IMR-90 (cell line): ENCODE measurements around the gene PRR16. TPM values are rescaled to one million over a fixed set of nuclear protein-coding genes. Genes with fewer than 3 reads are reported as not detected.

Source experiments
- ATAC-seq: fragments of 200-7000 bp; cut with Tn5 transposase; 2 replicates; pipeline ENCODE4 v1.9.1; 2020; ENCODE audit warnings: low read depth, mild to moderate bottlenecking, moderate library complexity
- BruUV-seq: library from RNA; stranded (reverse); fragments of 400-500 nt; replicated peaks from 2 replicates; lab custom pipeline; 2021; lab: Mats Ljungman, UMichigan
- CTCF ChIA-PET: fragments of 300-600 bp; formaldehyde crosslinking; extraction: SDS; loops from one replicate; lab custom pipeline; 2021; ENCODE audit warnings: antibody characterized with exemption; lab: Yijun Ruan, JAX
- POLR2A ChIA-PET: fragments of 300-600 bp; sonication (Branson Sonifier 250); formaldehyde crosslinking; loops from one replicate; lab custom pipeline; 2022; ENCODE audit warnings: antibody characterized with exemption; ENCODE audit not compliant: unreplicated experiment; lab: Charles Lee
- DNase-seq: peaks from one replicate; pipeline ENCODE4 v3.0.0; 2013
- H2AFZ ChIP-seq: replicated peaks from 2 replicates; pipeline ENCODE3; 2013; ENCODE audit warnings: low read length, mild to moderate bottlenecking; ENCODE audit not compliant: poor library complexity
- H2AK5ac ChIP-seq: 2 replicates; pipeline ENCODE4 v1.6.1; 2013; ENCODE audit warnings: low read depth, low read length, inconsistent platforms
- H2AK9ac ChIP-seq: replicated peaks from 2 replicates; pipeline ENCODE3; 2013; ENCODE audit warnings: mild to moderate bottlenecking, low read depth, low read length, moderate library complexity; ENCODE audit not compliant: poor library complexity
- H2BK120ac ChIP-seq: 2 replicates; pipeline ENCODE4 v1.6.1; 2013; ENCODE audit warnings: low read depth, low read length, inconsistent platforms
- H2BK15ac ChIP-seq: 3 replicates; pipeline ENCODE4 v1.6.1; 2013; ENCODE audit warnings: low read depth, low read length, inconsistent platforms
- H2BK20ac ChIP-seq: 2 replicates; pipeline ENCODE4 v1.6.1; 2013; ENCODE audit warnings: low read depth, mild to moderate bottlenecking, inconsistent platforms, low read length, moderate library complexity
- H2BK5ac ChIP-seq: 2 replicates; pipeline ENCODE4 v1.6.1; 2013; ENCODE audit warnings: mild to moderate bottlenecking, low read depth, low read length, inconsistent platforms; ENCODE audit not compliant: poor library complexity, severe bottlenecking
- H3K14ac ChIP-seq: replicated peaks from 2 replicates; pipeline ENCODE4 v1.6.1; 2013; ENCODE audit warnings: low read depth, low read length, inconsistent platforms
- H3K18ac ChIP-seq: 2 replicates; pipeline ENCODE4 v1.6.1; 2013; ENCODE audit warnings: low read depth, low read length, control low read depth
- H3K23ac ChIP-seq: 2 replicates; pipeline ENCODE4 v1.6.1; 2013; ENCODE audit warnings: low read depth, low read length, inconsistent platforms
- H3K27ac ChIP-seq: 2 replicates; pipeline ENCODE4 v1.5.1; 2013; ENCODE audit warnings: mild to moderate bottlenecking, control low read depth, low read length; ENCODE audit not compliant: insufficient read depth
- H3K27me3 ChIP-seq: 2 replicates; pipeline ENCODE4 v1.6.1; 2013; ENCODE audit warnings: low read length; ENCODE audit not compliant: control insufficient read depth, insufficient read depth
- H3K36me3 ChIP-seq: 2 replicates; pipeline ENCODE4 v1.6.1; 2013; ENCODE audit warnings: low read length, mixed read lengths; ENCODE audit not compliant: control insufficient read depth, insufficient read depth
- H3K4ac ChIP-seq: 2 replicates; pipeline ENCODE4 v1.6.1; 2013; ENCODE audit warnings: low read depth, low read length, inconsistent platforms
- H3K4me1 ChIP-seq: 2 replicates; pipeline ENCODE4 v1.6.1; 2013; ENCODE audit warnings: low read length, mixed read lengths; ENCODE audit not compliant: control insufficient read depth, insufficient read depth
- H3K4me2 ChIP-seq: 2 replicates; pipeline ENCODE4 v1.6.1; 2013; ENCODE audit warnings: low read depth, mild to moderate bottlenecking, control low read depth, low read length, moderate library complexity
- H3K4me3 ChIP-seq: 2 replicates; pipeline ENCODE4 v1.5.1; 2013; ENCODE audit warnings: low read depth, mild to moderate bottlenecking, control low read depth, low read length, moderate library complexity; ENCODE audit not compliant: insufficient read depth
- H3K56ac ChIP-seq: 2 replicates; pipeline ENCODE4 v1.6.1; 2013; ENCODE audit warnings: low read length, inconsistent platforms; ENCODE audit not compliant: insufficient read depth; ENCODE audit errors: extremely low read depth
- H3K79me1 ChIP-seq, 2 experiments: 2 replicates each; pipeline ENCODE4 v1.6.1; 2013; ENCODE audit warnings: low read length in 2 of 2, inconsistent platforms in 1 of 2, low read depth in 1 of 2
- H3K9ac ChIP-seq: 2 replicates; pipeline ENCODE4 v1.6.1; 2013; ENCODE audit warnings: low read depth, low read length, control low read depth
- H3K9me1 ChIP-seq: 2 replicates; pipeline ENCODE4 v1.6.1; 2013; ENCODE audit warnings: low read length, inconsistent platforms; ENCODE audit not compliant: insufficient read depth
- H3K9me3 ChIP-seq: 2 replicates; pipeline ENCODE4 v1.6.1; 2013; ENCODE audit warnings: low read length; ENCODE audit not compliant: control insufficient read depth, insufficient read depth
- H4K20me1 ChIP-seq: 2 replicates; pipeline ENCODE4 v1.6.1; 2013; ENCODE audit warnings: low read length, inconsistent platforms; ENCODE audit not compliant: insufficient read depth
- H4K5ac ChIP-seq: 2 replicates; pipeline ENCODE4 v1.6.1; 2013; ENCODE audit warnings: mild to moderate bottlenecking, low read depth, low read length, control low read depth
- H4K8ac ChIP-seq, 2 experiments: 2 replicates each; pipeline ENCODE4 v1.6.1; 2013; ENCODE audit warnings: low read depth in 2 of 2, low read length in 2 of 2, control low read depth in 1 of 2, inconsistent platforms in 1 of 2
- H4K91ac ChIP-seq: 2 replicates; pipeline ENCODE4 v1.6.1; 2013; ENCODE audit warnings: low read depth, low read length, inconsistent platforms; ENCODE audit not compliant: insufficient read depth
- CEBPB ChIP-seq: IDR thresholded peaks from 2 replicates; pipeline ENCODE4 v1.6.1; 2012; ENCODE audit warnings: low read depth, low read length, improper control_type of control experiment
- CHD1 ChIP-seq: IDR thresholded peaks from 2 replicates; pipeline ENCODE4 v1.6.1; 2012; ENCODE audit warnings: low read depth, low read length, improper control_type of control experiment
- FOS ChIP-seq: fragments of 150-350 bp; IDR thresholded peaks from 2 replicates; pipeline ENCODE4 v1.6.1; 2016; ENCODE audit warnings: low read depth, low read length
- MAFK ChIP-seq: IDR thresholded peaks from 2 replicates; pipeline ENCODE4 v1.6.1; 2012; ENCODE audit warnings: low read depth, low read length, improper control_type of control experiment
- RFX5 ChIP-seq: IDR thresholded peaks from 2 replicates; pipeline ENCODE4 v1.8.0; 2012; ENCODE audit warnings: low read depth, mild to moderate bottlenecking, low read length, moderate library complexity
- WGBS, 2 experiments: methylation state at CpG; one replicate each; pipeline versions ENCODE4 v1.1.5 to v1.1.7; 2013; ENCODE audit warnings: missing lambda C conversion rate in 2 of 2; ENCODE audit not compliant: insufficient read length in 1 of 2; ENCODE audit errors: extremely low coverage in 2 of 2; 5-methylcytosine and 5-hydroxymethylcytosine counted together
- dilution Hi-C: fragments of 300-500 bp; cut with HindIII; formaldehyde crosslinking; loops from one replicate; pipeline ENCODE4 v1.14.3; 2018; ENCODE audit warnings: low sequenced_read_pairs; ENCODE audit not compliant: unreplicated experiment
- in situ Hi-C: fragments of 300-500 bp; cut with MboI; formaldehyde crosslinking; loops from 3 replicates; pipeline ENCODE4 v1.14.3; 2019; ENCODE audit warnings: low sequenced_read_pairs, inconsistent platforms, mixed read lengths
- intact Hi-C: fragments of 100-400 bp; cut with micrococcal nuclease; formaldehyde crosslinking; loops from 2 replicates; pipeline ENCODE4 v1.10.0; 2022
- polyA plus RNA-seq, 3 experiments: library from polyadenylated mRNA; depleted of rRNA; stranded (reverse); fragments of >200 nt; gene quantifications; 2 replicates each; pipeline ENCODE4 v1.2.3, GENCODE V29; 2012; ENCODE audit warnings: low replicate concordance in 1 of 3
- total RNA-seq: library from RNA; depleted of rRNA; stranded (reverse); fragments of >200 nt; gene quantifications from 2 replicates; pipeline ENCODE4 v1.2.3, GENCODE V29; 2012

The PRR16 gene
- total and polyA plus RNA-seq, 2 of the 4 experiments (the other 2 are of a cell fraction) = 9.9 to 45.2 TPM

DNA sequence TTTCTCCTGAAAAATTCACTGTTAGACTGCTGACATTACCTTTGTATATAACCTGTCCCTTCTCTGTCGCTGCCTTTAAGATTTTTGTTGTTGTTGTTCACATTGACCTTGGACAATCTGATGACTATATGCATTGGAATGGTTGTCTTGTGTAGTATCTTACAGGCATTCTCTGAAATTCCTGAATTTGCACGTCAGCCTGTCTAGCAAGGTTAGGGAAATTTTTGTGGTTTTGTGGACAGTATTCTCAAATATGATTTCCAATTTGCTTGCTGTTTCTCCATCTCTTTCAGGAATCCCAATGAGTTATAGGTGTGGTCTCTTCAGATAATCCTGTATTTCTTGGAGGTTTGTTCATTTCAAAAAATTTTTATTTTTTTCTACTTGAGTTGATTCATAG, 140.8 kb downstream of the PRR16 start:
- H4K5ac ChIP-seq = peak overlapping the region; percentile 90; the same call in 1 of the 2 replicates
- intact Hi-C loops (loop anchor here (1.0 kb wide), 1 partner anchor 11 kb away; no protein-coding TSS in a partner anchor), in situ Hi-C loops (no loop called here), dilution Hi-C loops (no loop called here)
- H4K20me1 ChIP-seq = no peaks in the 10 kb centered on the region
- peak overlapping the region; percentile 93; the same call in 1 of the 2 replicates for H2BK20ac ChIP-seq
- no TSS peak for BruUV-seq
- H2AFZ ChIP-seq = no peak overlapping the region
- WGBS, 2 experiments = no CpG with 5 or more reads among the region's 2 CpGs
- no peaks in the 10 kb centered on the region for H3K36me3 ChIP-seq
- peak overlapping the region; percentile 98 for H2BK5ac ChIP-seq
- H4K91ac ChIP-seq = peak overlapping the region; percentile 86; the same call in 1 of the 2 replicates
- peak overlapping the region; percentile 98 for H3K18ac ChIP-seq
- TF ChIP-seq MAFK (peak; percentile 23; the same call in 1 of the 2 replicates), CEBPB (peak; percentile 13; the same call in 1 of the 2 replicates), FOS (0 out of 2 replicates have a peak, but pooled peaks have one; percentile 15), CHD1 (no peak), RFX5 (no peak)
- DNase-seq (peak; percentile 94), ATAC-seq (peak; percentile 94)
- H3K4me2 ChIP-seq = peak overlapping the region; percentile 78; the same call in 1 of the 2 replicates
- H3K4me3 ChIP-seq = no peak overlapping the region
- no peak overlapping the region for H3K9ac ChIP-seq
- CTCF ChIA-PET = interaction anchor here (1.0 kb wide), 1 partner anchor 15 kb away, joined by 4 read pairs; no protein-coding TSS in a partner anchor
- POLR2A ChIA-PET = no interaction called here
- peaks cover 3% of the 10 kb centered on the region; the same call in 1 of the 2 replicates for H3K9me3 ChIP-seq
- H2BK120ac ChIP-seq = peak overlapping the region; percentile 93
- H3K27me3 ChIP-seq = no peaks in the 10 kb centered on the region
- H4K8ac ChIP-seq = peak overlapping the region in 1 of 2 experiments; percentile 69; a peak in 2 of 4 replicates
- H3K23ac ChIP-seq = 0 out of 2 replicates have a peak overlapping the region, but pooled peaks have one; percentile 84
- no peak overlapping the region for H2AK5ac ChIP-seq
- H2AK9ac ChIP-seq = no peak overlapping the region
- peak overlapping the region; percentile 48; the same call in 1 of the 2 replicates for H3K27ac ChIP-seq
- H3K9me1 ChIP-seq = peaks cover 12% of the 10 kb centered on the region
- no peak overlapping the region for H3K56ac ChIP-seq
- H3K79me1 ChIP-seq = peaks cover 19 to 51% of the 10 kb centered on the region in 2 experiments
- H3K4ac ChIP-seq = peak overlapping the region; percentile 83; the same call in 1 of the 2 replicates
- H3K14ac ChIP-seq = no peak overlapping the region
- H3K4me1 ChIP-seq = peaks cover 16% of the 10 kb centered on the region
- H2BK15ac ChIP-seq = peak overlapping the region; percentile 83; the same call in 1 of the 3 replicates
